HEK293 (cell line): ENCODE results near the gene DKKL1.

Source experiments
- CTCF ChIP-seq: fragments of 450-650 bp; formaldehyde crosslinking; IDR thresholded peaks from 2 replicates; pipeline ENCODE4 v1.5.1; 2016; ENCODE audit warnings: missing biosample characterization, missing genetic modification characterization
- PRDM1 ChIP-seq: fragments of 450-650 bp; formaldehyde crosslinking; IDR thresholded peaks from 2 replicates; pipeline ENCODE4; 2016; ENCODE audit warnings: missing biosample characterization, missing genetic modification characterization
- ZEB2 ChIP-seq: fragments of 450-650 bp; formaldehyde crosslinking; IDR thresholded peaks from 2 replicates; pipeline ENCODE4 v1.5.1; 2016; ENCODE audit warnings: missing biosample characterization, missing genetic modification characterization
- TF ChIP-seq, protein P1 (sequence below): fragments of 450-650 bp; formaldehyde crosslinking; IDR thresholded peaks from 2 replicates; pipeline ENCODE4 v1.5.1; 2016; ENCODE audit warnings: missing biosample characterization, missing genetic modification characterization

DNA sequence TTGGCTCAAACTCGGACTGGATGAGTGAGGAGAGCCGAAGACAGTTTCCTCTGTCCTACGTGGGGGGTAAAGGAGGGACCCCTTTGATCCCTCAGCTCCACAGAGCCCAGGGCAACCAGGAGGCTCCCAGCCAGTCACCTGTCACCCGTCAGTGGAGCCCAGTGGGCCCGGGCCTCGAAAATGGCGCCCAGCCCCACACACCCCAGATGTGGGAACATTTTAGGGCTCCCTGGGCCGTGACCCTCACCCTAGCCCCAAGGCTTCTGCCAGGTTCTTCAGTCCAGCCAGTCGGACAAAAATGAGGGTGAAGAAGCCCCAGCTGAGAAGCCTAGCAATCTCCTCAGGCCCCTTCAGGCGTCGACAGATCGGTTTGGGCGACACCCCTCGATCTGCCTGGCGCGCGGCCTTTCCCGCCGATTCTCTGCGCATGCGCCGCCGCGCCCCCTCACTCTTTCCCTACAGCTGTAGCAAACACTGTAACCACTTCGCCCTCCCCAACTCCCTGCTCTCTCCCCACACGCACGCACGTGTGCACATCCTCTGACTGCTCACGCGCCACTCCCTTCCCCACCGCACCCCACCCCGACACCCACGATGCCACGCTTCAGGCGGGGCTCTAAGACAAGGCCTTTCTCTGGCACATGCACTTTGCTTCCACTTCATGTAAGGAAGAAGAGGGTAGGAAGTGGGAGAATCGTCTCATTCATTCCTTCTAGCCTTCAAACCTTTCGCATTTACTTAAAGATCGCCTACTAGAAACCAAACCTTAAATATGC is 38.7 kb upstream of the DKKL1 start, which contains the start of gene SLC6A16:
- no peak for TF ChIP-seq PRDM1 (tag by site-specific recombination)
- TF ChIP-seq, protein P1, sequence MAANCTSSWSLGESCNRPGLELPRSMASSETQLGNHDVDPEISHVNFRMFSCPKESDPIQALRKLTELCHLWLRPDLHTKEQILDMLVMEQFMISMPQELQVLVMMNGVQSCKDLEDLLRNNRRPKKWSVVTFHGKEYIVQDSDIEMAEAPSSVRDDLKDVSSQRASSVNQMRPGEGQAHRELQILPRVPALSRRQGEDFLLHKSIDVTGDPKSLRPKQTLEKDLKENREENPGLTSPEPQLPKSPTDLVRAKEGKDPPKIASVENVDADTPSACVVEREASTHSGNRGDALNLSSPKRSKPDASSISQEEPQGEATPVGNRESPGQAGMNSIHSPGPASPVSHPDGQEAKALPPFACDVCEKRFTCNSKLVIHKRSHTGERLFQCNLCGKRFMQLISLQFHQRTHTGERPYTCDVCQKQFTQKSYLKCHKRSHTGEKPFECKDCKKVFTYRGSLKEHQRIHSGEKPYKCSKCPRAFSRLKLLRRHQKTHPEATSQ (tag by site-specific recombination) = no peak
- TF ChIP-seq ZEB2 (tag by site-specific recombination) = no peak
- no peak for TF ChIP-seq CTCF (tag by site-specific recombination)
